ENCODE results near the gene TBC1D30.

DNA sequence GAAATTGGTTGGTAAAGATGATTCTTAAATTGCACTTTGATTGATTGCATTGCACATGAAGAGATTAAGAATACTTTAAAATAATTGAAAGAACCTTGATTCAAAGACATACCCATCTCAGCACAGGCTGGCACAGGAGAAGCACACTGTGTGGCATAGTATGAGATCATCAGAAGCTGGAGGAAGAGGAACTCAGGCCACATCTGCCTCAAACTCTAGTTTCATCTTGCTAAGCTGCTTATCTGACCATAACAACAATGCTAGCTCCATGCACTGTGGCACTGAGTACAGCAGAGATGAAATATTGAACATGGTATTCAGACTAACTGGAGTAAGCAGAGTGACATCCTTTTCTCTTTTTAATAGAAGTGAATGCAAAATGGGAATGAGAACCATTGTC is 99.1 kb downstream of the TBC1D30 start:
- no peak for TF ChIP-seq POLR2A (IDR thresholded peaks at IDR 0.05)
- TF ChIP-seq, protein P1, sequence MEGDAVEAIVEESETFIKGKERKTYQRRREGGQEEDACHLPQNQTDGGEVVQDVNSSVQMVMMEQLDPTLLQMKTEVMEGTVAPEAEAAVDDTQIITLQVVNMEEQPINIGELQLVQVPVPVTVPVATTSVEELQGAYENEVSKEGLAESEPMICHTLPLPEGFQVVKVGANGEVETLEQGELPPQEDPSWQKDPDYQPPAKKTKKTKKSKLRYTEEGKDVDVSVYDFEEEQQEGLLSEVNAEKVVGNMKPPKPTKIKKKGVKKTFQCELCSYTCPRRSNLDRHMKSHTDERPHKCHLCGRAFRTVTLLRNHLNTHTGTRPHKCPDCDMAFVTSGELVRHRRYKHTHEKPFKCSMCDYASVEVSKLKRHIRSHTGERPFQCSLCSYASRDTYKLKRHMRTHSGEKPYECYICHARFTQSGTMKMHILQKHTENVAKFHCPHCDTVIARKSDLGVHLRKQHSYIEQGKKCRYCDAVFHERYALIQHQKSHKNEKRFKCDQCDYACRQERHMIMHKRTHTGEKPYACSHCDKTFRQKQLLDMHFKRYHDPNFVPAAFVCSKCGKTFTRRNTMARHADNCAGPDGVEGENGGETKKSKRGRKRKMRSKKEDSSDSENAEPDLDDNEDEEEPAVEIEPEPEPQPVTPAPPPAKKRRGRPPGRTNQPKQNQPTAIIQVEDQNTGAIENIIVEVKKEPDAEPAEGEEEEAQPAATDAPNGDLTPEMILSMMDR (IDR thresholded peaks at IDR 0.05) = no peak
